A549 treated with GW870086 at 1 μM for 4 hours (cell line): ENCODE measurements around the gene MAGEC1. TPM values are rescaled to one million over a fixed set of nuclear protein-coding genes. Genes with fewer than 3 reads are reported as not detected.

Experiments
- total RNA-seq: library from RNA; stranded (reverse); fragments of 200-300 nt; extraction: Qiagen RNA extraction; gene quantifications from 5 replicates; pipeline ENCODE4 v1.2.3, GENCODE V29; 2022; ENCODE audit warnings: low read depth

Gene MAGEC1, protein sequence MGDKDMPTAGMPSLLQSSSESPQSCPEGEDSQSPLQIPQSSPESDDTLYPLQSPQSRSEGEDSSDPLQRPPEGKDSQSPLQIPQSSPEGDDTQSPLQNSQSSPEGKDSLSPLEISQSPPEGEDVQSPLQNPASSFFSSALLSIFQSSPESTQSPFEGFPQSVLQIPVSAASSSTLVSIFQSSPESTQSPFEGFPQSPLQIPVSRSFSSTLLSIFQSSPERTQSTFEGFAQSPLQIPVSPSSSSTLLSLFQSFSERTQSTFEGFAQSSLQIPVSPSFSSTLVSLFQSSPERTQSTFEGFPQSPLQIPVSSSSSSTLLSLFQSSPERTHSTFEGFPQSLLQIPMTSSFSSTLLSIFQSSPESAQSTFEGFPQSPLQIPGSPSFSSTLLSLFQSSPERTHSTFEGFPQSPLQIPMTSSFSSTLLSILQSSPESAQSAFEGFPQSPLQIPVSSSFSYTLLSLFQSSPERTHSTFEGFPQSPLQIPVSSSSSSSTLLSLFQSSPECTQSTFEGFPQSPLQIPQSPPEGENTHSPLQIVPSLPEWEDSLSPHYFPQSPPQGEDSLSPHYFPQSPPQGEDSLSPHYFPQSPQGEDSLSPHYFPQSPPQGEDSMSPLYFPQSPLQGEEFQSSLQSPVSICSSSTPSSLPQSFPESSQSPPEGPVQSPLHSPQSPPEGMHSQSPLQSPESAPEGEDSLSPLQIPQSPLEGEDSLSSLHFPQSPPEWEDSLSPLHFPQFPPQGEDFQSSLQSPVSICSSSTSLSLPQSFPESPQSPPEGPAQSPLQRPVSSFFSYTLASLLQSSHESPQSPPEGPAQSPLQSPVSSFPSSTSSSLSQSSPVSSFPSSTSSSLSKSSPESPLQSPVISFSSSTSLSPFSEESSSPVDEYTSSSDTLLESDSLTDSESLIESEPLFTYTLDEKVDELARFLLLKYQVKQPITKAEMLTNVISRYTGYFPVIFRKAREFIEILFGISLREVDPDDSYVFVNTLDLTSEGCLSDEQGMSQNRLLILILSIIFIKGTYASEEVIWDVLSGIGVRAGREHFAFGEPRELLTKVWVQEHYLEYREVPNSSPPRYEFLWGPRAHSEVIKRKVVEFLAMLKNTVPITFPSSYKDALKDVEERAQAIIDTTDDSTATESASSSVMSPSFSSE
- total RNA-seq, result 0.06 to 0.09 TPM in 2 of 5 replicates, not detected in the others

DNA sequence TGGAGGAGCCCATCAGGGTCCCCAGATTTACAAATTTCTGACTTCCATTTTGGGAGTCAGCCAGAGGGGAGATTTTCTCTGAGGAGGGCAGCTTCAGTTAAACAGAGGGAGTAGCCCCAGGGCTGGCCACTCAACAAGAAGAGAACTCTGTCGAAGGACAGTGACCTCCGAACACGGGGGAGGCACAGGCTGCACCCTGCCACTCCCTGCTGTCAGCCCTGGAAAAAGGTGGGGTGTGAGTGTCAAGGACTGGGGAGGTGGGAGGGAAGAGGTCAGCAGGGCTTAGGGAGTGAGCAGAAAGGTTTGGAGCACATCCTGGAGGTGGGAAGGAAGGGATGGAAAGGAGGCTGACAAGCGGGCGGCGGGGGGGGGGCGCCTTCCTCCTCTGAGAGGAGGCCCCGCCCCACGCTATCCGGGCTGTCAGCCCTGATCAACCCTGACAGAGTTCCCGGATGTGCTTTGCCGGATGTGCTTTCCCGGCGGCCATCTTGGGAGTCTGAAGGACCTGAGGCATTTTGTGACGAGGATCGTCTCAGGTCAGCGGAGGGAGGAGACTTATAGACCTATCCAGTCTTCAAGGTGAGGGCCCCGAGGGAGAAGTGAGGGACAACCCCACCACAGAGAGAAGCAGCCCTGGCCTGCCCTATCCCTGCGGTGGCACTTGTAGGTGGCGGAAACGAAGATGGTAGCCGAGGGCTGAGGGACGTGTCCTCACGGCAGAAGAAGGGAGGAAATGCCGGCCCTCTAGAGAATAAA is at the start of gene MAGEC1:
Gene MAGEC1 (plus strand): TSS at position 495 of the 756 bp plus-strand sequence. CDS start 1,179 bp downstream, outside the sequence.

Other genes with a start within 250 kb of the MAGEC1 start
- gene SPANXD, start 205.2 kb upstream of the MAGEC1 start, total RNA-seq, result not detected in 5 replicates
- gene MAGEC3, start 65.6 kb upstream of the MAGEC1 start, total RNA-seq, result not detected in 5 replicates